Epithelial cell of esophagus (primary cell): ENCODE measurements around the gene DCUN1D3.
A peak's percentile ranks its signal among the peaks of the same experiment; 100 is the strongest.

Source experiments
- DNase-seq: peaks from one replicate; pipeline ENCODE4 v3.0.0; 2010; ENCODE audit warnings: low read depth
- H3K4me3 ChIP-seq: 2 replicates; pipeline ENCODE4 v1.5.1; 2011; ENCODE audit warnings: mild to moderate bottlenecking, low read length, control low read depth
- TF ChIP-seq, protein P1 (sequence below): IDR thresholded peaks from 2 replicates; pipeline ENCODE4 v1.5.1; 2011; ENCODE audit warnings: low read depth, mild to moderate bottlenecking, low read length, control low read depth, inconsistent platforms; ENCODE audit not compliant: insufficient read depth; ENCODE audit errors: missing control alignments

DCUN1D3 gene

DNA sequence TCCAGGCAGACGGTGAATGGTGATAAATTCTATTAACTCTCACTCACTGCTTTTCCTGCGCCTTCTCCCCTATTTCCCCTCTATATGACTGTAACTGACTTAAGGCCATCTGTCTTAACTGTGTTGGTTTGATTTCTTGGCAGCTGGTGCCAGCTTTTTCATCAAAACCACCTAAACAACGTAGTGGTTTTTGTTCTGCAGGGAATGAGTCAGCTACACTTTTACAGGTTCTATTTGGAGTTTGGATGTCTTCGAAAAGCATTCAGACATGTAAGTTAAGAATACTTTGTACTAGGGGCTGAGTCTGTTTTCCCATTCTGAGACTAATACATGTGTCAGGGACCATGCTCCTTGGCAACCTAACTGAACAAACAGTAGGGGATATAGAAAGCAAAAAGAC lies 85.4 kb downstream of the DCUN1D3 start:
- DNase-seq, result no peak
- TF ChIP-seq, protein P1, sequence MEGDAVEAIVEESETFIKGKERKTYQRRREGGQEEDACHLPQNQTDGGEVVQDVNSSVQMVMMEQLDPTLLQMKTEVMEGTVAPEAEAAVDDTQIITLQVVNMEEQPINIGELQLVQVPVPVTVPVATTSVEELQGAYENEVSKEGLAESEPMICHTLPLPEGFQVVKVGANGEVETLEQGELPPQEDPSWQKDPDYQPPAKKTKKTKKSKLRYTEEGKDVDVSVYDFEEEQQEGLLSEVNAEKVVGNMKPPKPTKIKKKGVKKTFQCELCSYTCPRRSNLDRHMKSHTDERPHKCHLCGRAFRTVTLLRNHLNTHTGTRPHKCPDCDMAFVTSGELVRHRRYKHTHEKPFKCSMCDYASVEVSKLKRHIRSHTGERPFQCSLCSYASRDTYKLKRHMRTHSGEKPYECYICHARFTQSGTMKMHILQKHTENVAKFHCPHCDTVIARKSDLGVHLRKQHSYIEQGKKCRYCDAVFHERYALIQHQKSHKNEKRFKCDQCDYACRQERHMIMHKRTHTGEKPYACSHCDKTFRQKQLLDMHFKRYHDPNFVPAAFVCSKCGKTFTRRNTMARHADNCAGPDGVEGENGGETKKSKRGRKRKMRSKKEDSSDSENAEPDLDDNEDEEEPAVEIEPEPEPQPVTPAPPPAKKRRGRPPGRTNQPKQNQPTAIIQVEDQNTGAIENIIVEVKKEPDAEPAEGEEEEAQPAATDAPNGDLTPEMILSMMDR, result no peak

DNA sequence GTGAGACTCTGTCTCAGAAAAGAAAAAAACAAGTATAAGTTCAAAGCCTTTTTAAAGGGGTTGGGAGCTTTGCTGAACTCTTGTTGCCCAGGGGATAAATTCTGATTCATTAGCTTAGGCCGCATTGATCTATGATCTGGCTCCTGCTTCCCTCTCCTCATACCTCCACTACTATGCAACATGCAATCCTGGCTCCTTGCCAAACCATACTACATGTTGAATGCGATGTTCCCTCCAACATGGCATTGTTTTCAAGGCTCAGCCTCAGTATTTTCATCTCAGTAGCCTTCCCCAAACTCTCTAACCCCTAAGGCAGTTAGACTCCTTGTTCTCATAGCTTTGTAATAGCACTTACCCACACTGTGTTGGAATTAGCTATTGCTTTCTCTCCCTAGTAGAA lies 87.6 kb downstream of the DCUN1D3 start:
- peak; percentile 15 for DNase-seq

More for the DNA sequence above, 85.4 kb downstream of the DCUN1D3 start:
- no peak overlapping the region for H3K4me3 ChIP-seq

DNA sequence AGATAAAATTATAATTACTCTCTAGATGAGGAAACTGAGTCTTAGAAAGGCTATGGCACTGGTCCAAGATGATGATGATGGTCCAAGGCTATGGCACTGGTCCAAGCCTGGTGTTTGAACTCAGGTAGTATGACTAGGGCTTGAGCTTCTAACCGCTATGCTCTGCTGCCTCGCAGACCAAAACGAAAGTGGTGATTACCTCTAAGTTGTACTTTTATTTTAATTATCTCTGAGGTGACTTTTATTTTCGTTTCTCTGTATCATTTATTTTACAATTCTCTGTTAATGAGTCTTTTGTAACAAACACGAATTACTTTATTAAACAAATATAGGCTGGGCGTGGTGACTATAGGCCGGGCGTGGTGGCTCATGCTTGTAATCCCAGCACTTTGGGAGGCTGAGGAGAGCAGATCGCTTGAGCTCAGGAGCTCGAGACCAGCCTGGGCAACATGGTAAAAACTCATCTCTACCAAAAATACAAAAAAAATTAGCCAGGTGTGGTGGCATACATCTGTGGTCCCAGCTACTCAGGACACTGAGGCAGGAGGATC lies 88.2 kb downstream of the DCUN1D3 start:
- H3K4me3 ChIP-seq, result no peak overlapping the region
- TF ChIP-seq, protein P1, result no peak
- DNase-seq, result no peak

More for the DNA sequence above, 87.6 kb downstream of the DCUN1D3 start:
- TF ChIP-seq, protein P1, result no peak
- H3K4me3 ChIP-seq, result no peak overlapping the region

DNA sequence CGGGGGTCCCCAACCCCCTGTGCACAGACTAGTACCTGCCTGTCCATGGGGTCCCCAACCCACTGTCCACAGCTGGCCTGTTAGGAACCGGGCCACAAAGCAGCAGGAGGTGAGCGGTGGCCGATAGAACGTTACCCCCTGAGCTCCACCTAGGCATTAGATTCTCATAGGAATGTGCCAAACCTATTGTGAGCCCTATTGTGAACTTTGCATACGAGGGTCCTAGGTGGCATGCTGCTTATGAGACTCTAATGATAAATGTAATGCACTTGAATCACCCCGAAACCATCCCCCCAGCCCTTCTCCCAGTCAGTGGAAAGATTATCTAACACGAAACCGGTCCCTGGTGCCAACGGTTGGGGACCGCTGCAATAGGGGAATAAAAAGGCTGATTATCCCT lies 92.3 kb downstream of the DCUN1D3 start:
- H3K4me3 ChIP-seq, result no peak overlapping the region
- no peak for DNase-seq
- TF ChIP-seq, protein P1, result no peak

DNA sequence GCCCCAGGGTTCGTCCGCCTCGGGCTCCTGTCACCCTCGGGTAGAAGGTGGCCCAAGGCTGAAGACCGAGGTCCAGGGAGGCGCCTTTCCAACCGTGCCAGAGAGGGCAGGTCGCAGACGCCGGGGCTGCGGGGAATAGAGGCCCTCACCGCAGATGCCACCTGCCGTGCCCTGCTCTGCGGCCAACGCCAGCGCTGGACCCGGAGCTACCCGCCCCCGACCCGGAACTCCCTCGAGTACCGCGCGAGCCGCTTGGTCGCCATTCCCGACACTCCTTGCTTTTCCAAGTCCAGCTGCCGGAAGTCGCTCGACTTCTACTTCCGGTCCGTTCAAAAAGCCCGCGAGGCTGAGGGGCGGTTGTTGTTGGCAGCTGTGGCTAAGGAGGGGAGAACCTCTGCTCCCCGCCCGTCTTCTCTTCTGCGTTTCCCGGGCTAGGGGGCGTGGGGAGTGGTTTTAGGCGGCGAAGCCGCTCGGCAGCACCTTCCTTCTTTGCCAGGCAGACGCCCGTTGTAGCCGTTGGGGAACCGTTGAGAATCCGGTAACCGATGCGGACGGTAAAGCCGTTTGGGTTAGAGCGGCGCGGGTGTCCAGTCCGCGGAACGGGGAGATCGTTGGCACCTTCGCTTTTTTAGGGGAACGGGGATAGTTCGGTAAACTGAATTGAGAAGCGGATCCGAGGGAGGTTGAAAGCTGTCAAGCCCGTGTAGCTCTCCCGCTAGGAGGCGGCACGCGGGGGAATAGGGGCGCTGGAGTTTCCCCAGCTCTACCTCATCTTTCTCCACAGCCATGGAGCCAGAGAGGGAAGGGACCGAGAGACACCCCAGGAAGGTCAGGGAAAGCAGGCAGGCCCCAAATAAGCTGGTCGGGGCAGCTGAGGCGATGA lies 93.7 kb downstream of the DCUN1D3 start, which contains the start of the genes ERI2 and REXO5:
TSS of gene ERI2 (minus strand) at position 305 of the 883 bp plus-strand sequence. CDS start at position 263, 42 bp downstream.
TSS of gene REXO5 (plus strand) at position 360 of the 883 bp plus-strand sequence. CDS start at position 787, 427 bp downstream.
- TF ChIP-seq, protein P1, result peak; percentile 56
- peak; percentile 95 for DNase-seq
- peak within 1 kb of the TSS; percentile 91 for H3K4me3 ChIP-seq

DNA sequence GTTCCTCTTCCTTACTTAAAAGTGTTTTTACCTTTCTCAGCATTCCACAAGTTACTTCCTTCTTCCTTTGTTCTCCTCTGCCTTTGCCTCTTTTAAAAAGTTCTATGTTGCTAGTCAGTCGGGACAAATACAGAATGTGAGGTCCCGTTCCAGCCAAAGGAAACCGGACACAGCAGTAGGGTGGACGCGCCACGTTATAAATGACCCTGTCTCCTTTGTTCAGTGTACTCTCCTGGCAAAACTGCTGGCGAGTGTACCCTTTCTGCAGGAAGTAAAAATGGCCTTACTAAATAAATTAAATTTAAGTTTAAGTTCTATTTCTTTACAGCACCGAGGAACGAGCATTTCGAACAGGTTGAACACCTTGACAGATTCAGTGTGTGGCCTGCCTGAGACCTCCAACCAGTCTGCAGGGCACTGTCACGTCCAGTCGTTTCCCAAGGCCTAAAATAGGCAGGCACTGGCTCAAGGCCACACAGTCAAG lies 94.4 kb downstream of the DCUN1D3 start:
- peak; percentile 10 for DNase-seq
- peak overlapping the region; percentile 91 for H3K4me3 ChIP-seq
